Endothelial cell of umbilical vein (primary cell): ENCODE results near the gene SERPINB4. TPM values are rescaled to one million over a fixed set of nuclear protein-coding genes. Genes with fewer than 3 reads are reported as not detected.
"Not testable (repeated sequence)": the region's sequence is repeated elsewhere in the genome, so short reads cannot be mapped to it uniquely, and the experiment has no call there.

Experiments used
- BruUV-seq: library from RNA; stranded (reverse); fragments of 400-500 nt; replicated peaks from 2 replicates; lab custom pipeline; 2021; lab: Mats Ljungman, UMichigan
- CTCF ChIA-PET: fragments of 300-600, 350-600 bp; sonication (Branson Sonifier 250); formaldehyde crosslinking; loops from one replicate; lab custom pipeline; 2021; ENCODE audit warnings: antibody characterized with exemption, inconsistent platforms; lab: Charles Lee
- POLR2A ChIA-PET: fragments of 300-600, 350-600 bp; sonication (Branson Sonifier 250); formaldehyde crosslinking; loops from one replicate; lab custom pipeline; 2021; ENCODE audit warnings: antibody characterized with exemption, inconsistent platforms; lab: Charles Lee
- DNase-seq: peaks from one replicate; pipeline ENCODE4 v3.0.0-alpha.2; 2011; ENCODE audit warnings: low read depth, low spot score
- FAIRE-seq: peaks from 2 replicates; lab custom pipeline; 2011; peaks lifted over from hg19 to GRCh38; lab: Jason Lieb, UNC
- H2AFZ ChIP-seq: 2 replicates; pipeline ENCODE4 v1.6.0; 2012; ENCODE audit warnings: low read depth, low read length, control low read depth, inconsistent platforms
- H3K27ac ChIP-seq: 2 replicates; pipeline ENCODE4 v1.5.1; 2011; ENCODE audit warnings: low read depth, mild to moderate bottlenecking, control low read depth, low read length, moderate library complexity; ENCODE audit not compliant: insufficient read depth
- H3K27me3 ChIP-seq, 2 experiments: 2 replicates each; pipeline versions ENCODE4 v1.6.0 to v1.6.1; 2011; ENCODE audit warnings: low read length in 2 of 2, mixed read lengths in 1 of 2; ENCODE audit not compliant: control insufficient read depth in 2 of 2, insufficient read depth in 2 of 2
- H3K36me3 ChIP-seq, 2 experiments: 2 replicates in 1 of 2; 3 replicates in 1 of 2; pipeline ENCODE4 v1.5.1; 2011; ENCODE audit warnings: low read length in 2 of 2, mild to moderate bottlenecking in 1 of 2, moderate library complexity in 1 of 2; ENCODE audit not compliant: control insufficient read depth in 2 of 2, insufficient read depth in 2 of 2; ENCODE audit errors: extremely low read depth in 1 of 2
- H3K4me1 ChIP-seq: 3 replicates; pipeline ENCODE4 v1.5.1; 2011; ENCODE audit warnings: mild to moderate bottlenecking, low read length; ENCODE audit not compliant: control insufficient read depth, insufficient read depth; ENCODE audit errors: extremely low read depth
- H3K4me2 ChIP-seq: 2 replicates; pipeline ENCODE4 v1.6.1; 2011; ENCODE audit warnings: low read length, control low read depth, mixed read lengths; ENCODE audit not compliant: insufficient read depth
- H3K4me3 ChIP-seq, 3 experiments: fragments of 200-600 bp in 1 of 3; sonication (generic), shearing (Covaris generic) in 1 of 3; replicated peaks in 1 of 3; 2 replicates each; pipeline ENCODE4 v1.5.1; 2011 to 2016; ENCODE audit warnings: control low read depth in 3 of 3, low read length in 3 of 3, mild to moderate bottlenecking in 2 of 3, inconsistent platforms in 1 of 3, low read depth in 1 of 3, moderate library complexity in 1 of 3; ENCODE audit not compliant: insufficient read depth in 1 of 3
- H3K79me2 ChIP-seq: 2 replicates; pipeline ENCODE4 v1.6.0; 2012; ENCODE audit warnings: low read length, inconsistent platforms; ENCODE audit not compliant: control insufficient read depth, insufficient read depth
- H3K9ac ChIP-seq: replicated peaks from 2 replicates; pipeline ENCODE3; 2011; ENCODE audit warnings: low read length, control low read depth; ENCODE audit not compliant: insufficient read depth; ENCODE audit errors: extremely low read depth
- H3K9me1 ChIP-seq: replicated peaks from 3 replicates; pipeline ENCODE4 v1.6.0; 2011; ENCODE audit warnings: mild to moderate bottlenecking, low read length; ENCODE audit not compliant: control insufficient read depth, insufficient read depth; ENCODE audit errors: extremely low read depth
- H3K9me3 ChIP-seq: replicated peaks from 2 replicates; pipeline ENCODE4 v1.5.1; 2012; ENCODE audit warnings: low read length, inconsistent platforms; ENCODE audit not compliant: control insufficient read depth, insufficient read depth
- H4K20me1 ChIP-seq: replicated peaks from 2 replicates; pipeline ENCODE3; 2011; ENCODE audit warnings: mild to moderate bottlenecking, low read length; ENCODE audit not compliant: control insufficient read depth, insufficient read depth; ENCODE audit errors: extremely low read depth
- EZH2 ChIP-seq: IDR thresholded peaks from 2 replicates; pipeline ENCODE4 v1.6.1; 2012; ENCODE audit warnings: borderline replicate concordance, low read depth, mild to moderate bottlenecking, moderate library complexity, low read length, inconsistent platforms; ENCODE audit not compliant: severe bottlenecking
- FOS ChIP-seq: IDR thresholded peaks from 2 replicates; pipeline ENCODE4 v1.6.1; 2011; ENCODE audit warnings: mild to moderate bottlenecking, low read length, moderate library complexity, borderline replicate concordance; ENCODE audit not compliant: insufficient read depth
- GATA2 ChIP-seq: IDR thresholded peaks from 2 replicates; pipeline ENCODE4 v1.7.0; 2011; ENCODE audit warnings: low read depth, mild to moderate bottlenecking, moderate library complexity, mixed read lengths, low read length; ENCODE audit not compliant: insufficient read length, insufficient read depth
- POLR2A ChIP-seq: IDR thresholded peaks from 2 replicates; pipeline ENCODE4 v1.6.1; 2012; ENCODE audit warnings: low read depth, mild to moderate bottlenecking, control low read depth, low read length
- POLR2AphosphoS5 ChIP-seq: IDR thresholded peaks from 2 replicates; pipeline ENCODE4 v1.6.1; 2012; ENCODE audit warnings: low read depth, mild to moderate bottlenecking, control low read depth, low read length, moderate library complexity; ENCODE audit not compliant: insufficient read depth
- dilution Hi-C: fragments of 300-500 bp; cut with MboI; formaldehyde crosslinking; loops from one replicate; pipeline ENCODE4 v1.15.0; 2019; ENCODE audit warnings: low sequenced_read_pairs; ENCODE audit not compliant: extremely low pct_ligation_motif_present
- intact Hi-C: fragments of 100-400 bp; cut with micrococcal nuclease; formaldehyde crosslinking; loops from one replicate; pipeline ENCODE4 v1.10.0; 2022
- polyA plus RNA-seq, 4 experiments: library from polyadenylated mRNA; depleted of rRNA in 3 of 4; stranded (reverse) in 3 of 4; unstranded in 1 of 4; fragments of >200 nt; gene quantifications; 2 replicates each; pipeline versions ENCODE4 v1.2.1 to v1.2.3, GENCODE V29; 2011 to 2012; ENCODE audit warnings: missing spikeins in 1 of 4
- total RNA-seq: library from RNA; stranded (reverse); gene quantifications from 2 replicates; pipeline ENCODE4 v1.2.3, GENCODE V29; 2021
- TF ChIP-seq, protein P1 (sequence below), 2 donors: IDR thresholded peaks; 1 replicate in 1 of 2; 2 replicates in 1 of 2; pipeline ENCODE4 v1.5.1; 2011; ENCODE audit warnings: low read length in 2 of 2, mild to moderate bottlenecking in 2 of 2, moderate library complexity in 2 of 2, control low read depth in 1 of 2, inconsistent platforms in 1 of 2, low read depth in 1 of 2; ENCODE audit not compliant: insufficient read depth in 1 of 2; ENCODE audit errors: extremely low read depth in 1 of 2

The SERPINB4 gene
- total and polyA plus RNA-seq, 2 donors (not counting 3 experiments of a cell fraction or from before 2014, with no cell fraction given), result not detected

DNA sequence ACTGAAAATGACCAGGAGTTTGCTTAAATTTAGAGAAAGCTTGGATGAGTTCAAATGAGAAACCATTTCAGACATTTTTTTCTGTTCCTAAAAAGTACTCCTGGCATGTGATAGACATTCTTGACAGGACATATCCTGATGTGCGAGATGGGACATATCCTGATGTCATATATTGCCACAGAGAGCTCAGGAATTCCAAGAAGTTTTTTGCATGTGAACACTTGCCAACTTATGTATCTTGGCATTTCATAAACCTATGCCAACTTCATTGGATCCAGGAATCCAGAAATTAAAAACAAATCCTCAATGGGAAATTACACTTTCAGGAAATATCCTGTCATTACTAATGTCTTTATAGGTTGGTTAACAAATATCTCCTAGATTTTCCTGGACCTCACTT, 20.5 kb upstream of the SERPINB4 start:
- Histone ChIP-seq H2AFZ (no peak overlapping the region), H3K9me3 (no peaks in the 10 kb centered on the region), H3K27ac (no peak overlapping the region), H4K20me1 (no peaks in the 10 kb centered on the region), H3K79me2 (no peaks in the 10 kb centered on the region), H3K9me1 (no peaks in the 10 kb centered on the region), H3K9ac (no peak overlapping the region), H3K36me3 (no peaks in the 10 kb centered on the region), H3K4me2 (no peak overlapping the region), H3K4me1 (no peaks in the 10 kb centered on the region), H3K27me3 (no peaks in the 10 kb centered on the region), H3K4me3 (no peak overlapping the region)
- ChIA-PET CTCF (no interaction called here), POLR2A (no interaction called here)
- intact Hi-C loops, result no loop called here
- dilution Hi-C loops, result no loop called here
- no TSS peak for BruUV-seq
- no peak for FAIRE-seq
- no peak for DNase-seq
- TF ChIP-seq GATA2 (no peak), FOS (no peak), POLR2A (no peak), POLR2AphosphoS5 (no peak), EZH2 (no peak)
- TF ChIP-seq, protein P1, sequence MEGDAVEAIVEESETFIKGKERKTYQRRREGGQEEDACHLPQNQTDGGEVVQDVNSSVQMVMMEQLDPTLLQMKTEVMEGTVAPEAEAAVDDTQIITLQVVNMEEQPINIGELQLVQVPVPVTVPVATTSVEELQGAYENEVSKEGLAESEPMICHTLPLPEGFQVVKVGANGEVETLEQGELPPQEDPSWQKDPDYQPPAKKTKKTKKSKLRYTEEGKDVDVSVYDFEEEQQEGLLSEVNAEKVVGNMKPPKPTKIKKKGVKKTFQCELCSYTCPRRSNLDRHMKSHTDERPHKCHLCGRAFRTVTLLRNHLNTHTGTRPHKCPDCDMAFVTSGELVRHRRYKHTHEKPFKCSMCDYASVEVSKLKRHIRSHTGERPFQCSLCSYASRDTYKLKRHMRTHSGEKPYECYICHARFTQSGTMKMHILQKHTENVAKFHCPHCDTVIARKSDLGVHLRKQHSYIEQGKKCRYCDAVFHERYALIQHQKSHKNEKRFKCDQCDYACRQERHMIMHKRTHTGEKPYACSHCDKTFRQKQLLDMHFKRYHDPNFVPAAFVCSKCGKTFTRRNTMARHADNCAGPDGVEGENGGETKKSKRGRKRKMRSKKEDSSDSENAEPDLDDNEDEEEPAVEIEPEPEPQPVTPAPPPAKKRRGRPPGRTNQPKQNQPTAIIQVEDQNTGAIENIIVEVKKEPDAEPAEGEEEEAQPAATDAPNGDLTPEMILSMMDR (IDR thresholded peaks at IDR 0.05; ENCODE audit: extremely low read depth in 1 of 2, insufficient read depth in 1 of 2, low read depth in 1 of 2, low read length in 2 of 2), result no peak

DNA sequence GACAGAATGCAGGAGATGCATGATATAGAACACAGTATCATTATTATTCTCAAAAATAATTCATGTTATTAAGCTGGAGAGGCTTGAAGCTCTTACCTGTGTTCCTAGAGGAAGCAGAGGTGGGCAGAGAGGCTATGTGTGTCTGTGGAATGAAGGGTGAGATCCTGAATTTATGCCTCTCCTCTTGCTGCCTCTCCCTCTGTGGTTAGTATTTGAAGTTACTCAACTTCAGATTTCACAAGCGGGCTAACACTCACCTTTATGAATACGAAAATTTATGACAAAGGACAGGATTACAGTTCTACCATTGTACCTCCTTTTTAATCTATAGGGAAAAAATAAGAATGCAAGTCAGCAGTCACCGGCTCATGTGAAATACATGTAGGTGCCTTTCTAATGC, 17.7 kb upstream of the SERPINB4 start, which contains the start of gene SERPINB3:
Gene SERPINB3 (minus strand): TSS at position 144 of the 400 bp plus-strand sequence. CDS start 677 bp downstream, outside the sequence.
- H3K4me3 ChIP-seq, H3K4me1 ChIP-seq, H4K20me1 ChIP-seq, BruUV-seq, H3K9me3 ChIP-seq, H3K9me1 ChIP-seq, CTCF ChIA-PET, H3K36me3 ChIP-seq, dilution Hi-C loops, POLR2A ChIA-PET, H3K4me2 ChIP-seq, intact Hi-C loops, H2AFZ ChIP-seq, H3K79me2 ChIP-seq, FAIRE-seq, H3K27me3 ChIP-seq, H3K27ac ChIP-seq, H3K9ac ChIP-seq, DNase-seq: not testable (repeated sequence)

DNA sequence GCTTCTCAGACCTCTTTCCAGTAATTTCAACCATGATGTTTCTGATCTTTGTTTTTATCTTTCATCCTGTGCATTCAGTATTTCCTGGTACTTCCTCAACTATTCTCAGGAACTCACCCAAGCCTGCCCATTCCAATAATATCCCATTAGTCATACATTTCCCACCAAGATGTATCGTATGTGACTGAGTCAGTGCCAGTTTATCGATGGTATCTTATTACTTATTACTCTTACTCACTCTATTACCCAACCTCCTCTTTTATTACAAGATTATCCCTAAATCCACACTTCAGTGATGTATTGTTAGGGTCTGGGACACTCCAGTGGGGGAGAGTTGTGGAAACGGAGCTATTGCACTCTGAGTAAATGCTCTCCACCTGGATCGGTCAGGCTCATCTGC, 14.9 kb upstream of the SERPINB4 start:
- FAIRE-seq, result not testable (repeated sequence)

More for the DNA sequence above, 14.9 kb upstream of the SERPINB4 start:
- H3K4me1 ChIP-seq, DNase-seq, H3K27me3 ChIP-seq, H4K20me1 ChIP-seq, H2AFZ ChIP-seq, H3K9ac ChIP-seq, H3K9me3 ChIP-seq, POLR2A ChIA-PET, H3K4me3 ChIP-seq, H3K79me2 ChIP-seq, intact Hi-C loops, H3K9me1 ChIP-seq, H3K36me3 ChIP-seq, H3K27ac ChIP-seq, H3K4me2 ChIP-seq, BruUV-seq, dilution Hi-C loops, CTCF ChIA-PET: not testable (repeated sequence)
